ENCODE data around the gene DLG2.

DNA sequence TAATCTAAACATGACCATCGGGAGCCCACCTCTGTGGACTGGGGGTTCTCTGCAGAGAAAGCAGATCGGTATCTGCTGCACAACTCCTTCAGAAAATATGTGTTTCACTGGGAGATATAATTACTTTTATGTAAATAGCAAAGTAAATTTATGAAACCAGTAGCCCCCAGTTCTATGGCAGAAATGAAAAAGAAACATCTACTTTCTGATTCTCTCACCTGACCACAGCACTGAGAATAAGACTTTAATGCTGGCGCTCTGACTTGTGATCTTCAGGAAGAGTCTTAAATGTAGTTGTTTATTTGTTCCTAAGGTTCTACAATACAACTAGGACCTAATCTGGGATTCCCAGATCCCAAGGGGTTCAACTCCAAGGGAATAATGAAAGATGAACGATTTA is 518.0 kb downstream of the DLG2 start:
- TF ChIP-seq, protein P1, sequence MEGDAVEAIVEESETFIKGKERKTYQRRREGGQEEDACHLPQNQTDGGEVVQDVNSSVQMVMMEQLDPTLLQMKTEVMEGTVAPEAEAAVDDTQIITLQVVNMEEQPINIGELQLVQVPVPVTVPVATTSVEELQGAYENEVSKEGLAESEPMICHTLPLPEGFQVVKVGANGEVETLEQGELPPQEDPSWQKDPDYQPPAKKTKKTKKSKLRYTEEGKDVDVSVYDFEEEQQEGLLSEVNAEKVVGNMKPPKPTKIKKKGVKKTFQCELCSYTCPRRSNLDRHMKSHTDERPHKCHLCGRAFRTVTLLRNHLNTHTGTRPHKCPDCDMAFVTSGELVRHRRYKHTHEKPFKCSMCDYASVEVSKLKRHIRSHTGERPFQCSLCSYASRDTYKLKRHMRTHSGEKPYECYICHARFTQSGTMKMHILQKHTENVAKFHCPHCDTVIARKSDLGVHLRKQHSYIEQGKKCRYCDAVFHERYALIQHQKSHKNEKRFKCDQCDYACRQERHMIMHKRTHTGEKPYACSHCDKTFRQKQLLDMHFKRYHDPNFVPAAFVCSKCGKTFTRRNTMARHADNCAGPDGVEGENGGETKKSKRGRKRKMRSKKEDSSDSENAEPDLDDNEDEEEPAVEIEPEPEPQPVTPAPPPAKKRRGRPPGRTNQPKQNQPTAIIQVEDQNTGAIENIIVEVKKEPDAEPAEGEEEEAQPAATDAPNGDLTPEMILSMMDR (IDR thresholded peaks at IDR 0.05; ENCODE audit: insufficient read depth, low read length) = no peak
- TF ChIP-seq GABPA (IDR thresholded peaks at IDR 0.05; ENCODE audit: low read depth) = no peak
- TF ChIP-seq SPI1 (IDR thresholded peaks at IDR 0.05; ENCODE audit: borderline replicate concordance, low read depth) = no peak
- TF ChIP-seq POLR2AphosphoS5 (IDR thresholded peaks at IDR 0.05; ENCODE audit: low read depth) = no peak
